ENCODE data around the gene PLEKHA8. TPM values are rescaled to one million over a fixed set of nuclear protein-coding genes. Genes with fewer than 3 reads are reported as not detected.

The PLEKHA8 gene
- total RNA-seq, 4 donors from 2014 or later, result 5.7 to 12.4 (median 7.2) TPM

DNA sequence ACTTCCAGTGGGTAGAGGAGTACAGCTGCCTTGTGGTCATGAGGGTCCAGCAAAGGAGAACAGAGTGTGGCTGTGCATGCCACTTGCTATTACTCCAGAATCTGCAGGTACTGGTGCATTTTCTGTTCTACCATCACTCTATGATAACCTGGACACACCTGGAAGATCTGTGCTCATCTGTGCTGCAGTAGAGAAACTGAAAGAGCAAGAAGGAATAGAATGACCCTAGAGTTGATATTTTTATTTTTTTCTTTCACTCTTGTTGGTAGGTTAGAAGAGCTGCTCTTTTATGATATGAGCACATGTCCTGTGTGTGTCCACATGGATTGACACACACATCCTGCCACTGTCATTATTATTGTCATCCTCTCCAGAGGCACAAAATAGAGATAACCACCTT lies 58.3 kb downstream of the PLEKHA8 start:
- TF ChIP-seq EP300 (IDR thresholded peaks at IDR 0.05) (no peak), POLR2AphosphoS5 (IDR thresholded peaks at IDR 0.05) (no peak), POLR2A (IDR thresholded peaks at IDR 0.05) (no peak)
- TF ChIP-seq, protein P1, sequence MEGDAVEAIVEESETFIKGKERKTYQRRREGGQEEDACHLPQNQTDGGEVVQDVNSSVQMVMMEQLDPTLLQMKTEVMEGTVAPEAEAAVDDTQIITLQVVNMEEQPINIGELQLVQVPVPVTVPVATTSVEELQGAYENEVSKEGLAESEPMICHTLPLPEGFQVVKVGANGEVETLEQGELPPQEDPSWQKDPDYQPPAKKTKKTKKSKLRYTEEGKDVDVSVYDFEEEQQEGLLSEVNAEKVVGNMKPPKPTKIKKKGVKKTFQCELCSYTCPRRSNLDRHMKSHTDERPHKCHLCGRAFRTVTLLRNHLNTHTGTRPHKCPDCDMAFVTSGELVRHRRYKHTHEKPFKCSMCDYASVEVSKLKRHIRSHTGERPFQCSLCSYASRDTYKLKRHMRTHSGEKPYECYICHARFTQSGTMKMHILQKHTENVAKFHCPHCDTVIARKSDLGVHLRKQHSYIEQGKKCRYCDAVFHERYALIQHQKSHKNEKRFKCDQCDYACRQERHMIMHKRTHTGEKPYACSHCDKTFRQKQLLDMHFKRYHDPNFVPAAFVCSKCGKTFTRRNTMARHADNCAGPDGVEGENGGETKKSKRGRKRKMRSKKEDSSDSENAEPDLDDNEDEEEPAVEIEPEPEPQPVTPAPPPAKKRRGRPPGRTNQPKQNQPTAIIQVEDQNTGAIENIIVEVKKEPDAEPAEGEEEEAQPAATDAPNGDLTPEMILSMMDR (IDR thresholded peaks at IDR 0.05), result no peak
- H3K27ac ChIP-seq, result no peak overlapping the region

DNA sequence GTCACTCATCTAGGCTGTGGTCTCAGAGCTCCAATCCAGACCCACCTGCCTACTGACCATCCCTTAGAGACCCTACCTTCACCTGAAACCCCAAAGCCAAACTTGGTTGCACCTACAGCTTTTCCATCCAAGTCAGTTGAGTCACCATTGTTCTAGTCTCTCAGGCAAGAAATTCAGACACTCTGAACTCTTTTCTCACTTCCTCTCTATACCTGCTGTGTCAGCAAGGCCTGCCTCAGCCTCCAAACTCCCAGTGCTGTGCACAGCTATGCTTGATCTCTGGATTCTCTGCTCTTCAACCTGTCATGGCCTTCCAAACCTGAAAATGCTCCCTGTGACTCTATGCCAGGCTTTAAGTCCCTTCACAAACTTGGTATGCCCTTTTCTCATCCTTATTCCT lies 59.2 kb downstream of the PLEKHA8 start:
- H3K36me3 ChIP-seq, result no peaks in the 10 kb centered on the region
- H3K4me3 ChIP-seq, result no peak overlapping the region
- no peaks in the 10 kb centered on the region for H3K27me3 ChIP-seq
- TF ChIP-seq POLR2AphosphoS5 (IDR thresholded peaks at IDR 0.05) (no peak), EP300 (IDR thresholded peaks at IDR 0.05) (no peak), POLR2A (IDR thresholded peaks at IDR 0.05) (no peak)
- TF ChIP-seq, protein P1 (IDR thresholded peaks at IDR 0.05), result no peak
- DNase-seq (ENCODE audit: low spot score in 2 of 2), result no peak
- no peak overlapping the region for H3K27ac ChIP-seq
- H3K9me3 ChIP-seq, result no peaks in the 10 kb centered on the region
- H3K4me1 ChIP-seq, result no peaks in the 10 kb centered on the region

More for the DNA sequence above, 58.3 kb downstream of the PLEKHA8 start:
- no peaks in the 10 kb centered on the region for H3K9me3 ChIP-seq
- H3K36me3 ChIP-seq, result no peaks in the 10 kb centered on the region
- H3K4me1 ChIP-seq, result no peaks in the 10 kb centered on the region
- DNase-seq (ENCODE audit: low spot score in 2 of 2), result no peak
- H3K27me3 ChIP-seq, result no peaks in the 10 kb centered on the region
- no peak overlapping the region for H3K4me3 ChIP-seq

DNA sequence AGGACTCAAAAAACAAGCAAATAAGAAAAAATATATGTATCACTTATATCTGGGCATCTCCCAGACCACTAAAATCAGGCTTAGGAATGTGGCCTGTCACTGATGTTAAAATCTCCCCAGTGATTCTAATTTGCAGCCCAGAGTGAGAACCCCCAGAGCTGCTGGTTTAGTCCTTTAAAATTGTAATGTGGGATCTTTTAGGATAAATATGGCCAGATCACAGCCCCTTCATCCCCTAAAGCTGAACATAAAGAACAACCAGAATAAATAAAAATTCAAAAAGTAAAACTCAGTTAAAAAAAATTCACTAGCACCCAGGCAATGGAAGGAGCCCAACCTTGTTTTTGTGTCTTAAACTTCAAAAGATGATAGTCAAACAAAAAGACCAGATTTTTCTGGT lies 60.1 kb downstream of the PLEKHA8 start:
- H3K36me3 ChIP-seq, result no peaks in the 10 kb centered on the region
- no peak overlapping the region for H3K27ac ChIP-seq
- no peak for TF ChIP-seq POLR2A (IDR thresholded peaks at IDR 0.05)
- TF ChIP-seq EP300 (IDR thresholded peaks at IDR 0.05), result no peak
- TF ChIP-seq, protein P1 (IDR thresholded peaks at IDR 0.05), result no peak
- TF ChIP-seq POLR2AphosphoS5 (IDR thresholded peaks at IDR 0.05), result no peak
- no peak overlapping the region for H3K4me3 ChIP-seq
- no peaks in the 10 kb centered on the region for H3K9me3 ChIP-seq
- no peaks in the 10 kb centered on the region for H3K4me1 ChIP-seq
- no peaks in the 10 kb centered on the region for H3K27me3 ChIP-seq
- no peak for DNase-seq (ENCODE audit: low spot score in 2 of 2)

DNA sequence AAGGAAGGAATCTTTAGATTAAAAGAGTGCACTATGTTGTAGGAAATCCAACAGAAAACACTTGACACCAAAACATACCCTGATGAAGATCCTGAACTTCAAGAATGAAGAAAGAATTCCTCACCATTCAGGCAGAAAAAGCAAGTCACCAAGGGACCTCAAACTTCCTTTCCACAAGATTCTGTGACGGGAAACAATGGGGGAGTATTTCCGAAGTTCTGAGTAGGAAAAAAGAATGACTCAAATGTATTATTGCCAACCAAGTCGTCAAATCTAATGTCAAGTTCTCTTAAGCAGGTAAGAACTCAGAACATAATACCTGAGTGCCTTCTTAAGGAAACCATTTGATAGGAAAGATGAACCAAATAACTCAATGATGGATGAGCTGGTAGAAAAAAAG lies 61.9 kb downstream of the PLEKHA8 start:
- H3K36me3 ChIP-seq, result no peaks in the 10 kb centered on the region
- H3K27me3 ChIP-seq, result no peaks in the 10 kb centered on the region
- H3K9me3 ChIP-seq, result no peaks in the 10 kb centered on the region
- H3K27ac ChIP-seq, result no peak overlapping the region
- no peaks in the 10 kb centered on the region for H3K4me1 ChIP-seq
- TF ChIP-seq, protein P1 (IDR thresholded peaks at IDR 0.05), result no peak
- TF ChIP-seq POLR2A (IDR thresholded peaks at IDR 0.05) (no peak), POLR2AphosphoS5 (IDR thresholded peaks at IDR 0.05) (no peak), EP300 (IDR thresholded peaks at IDR 0.05) (no peak)
- WGBS, result 73% methylated on average over 3 of the region's 3 CpGs
- no peak overlapping the region for H3K4me3 ChIP-seq
- no peak for DNase-seq (ENCODE audit: low spot score in 2 of 2)

DNA sequence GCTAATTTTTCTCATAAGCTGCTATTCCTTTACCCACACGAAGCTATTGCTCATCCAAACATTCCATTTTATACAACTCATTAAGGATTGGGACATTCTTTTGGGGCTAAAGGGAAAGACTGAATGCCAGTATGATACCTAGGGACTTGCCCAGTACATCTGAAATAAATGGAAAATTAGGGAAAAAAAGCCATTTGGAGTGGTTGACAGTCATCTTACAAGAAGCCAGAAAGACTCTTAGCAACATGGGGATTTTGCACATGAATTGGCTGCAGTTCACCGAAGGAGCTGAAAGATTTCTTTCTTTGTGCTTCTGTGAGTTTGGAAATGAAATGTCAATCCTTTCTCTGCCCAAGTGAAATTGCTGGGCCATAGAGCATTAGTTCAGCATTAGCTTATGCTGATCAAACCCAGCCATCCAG lies 63.3 kb downstream of the PLEKHA8 start:
- no peaks in the 10 kb centered on the region for H3K4me1 ChIP-seq
- no peaks in the 10 kb centered on the region for H3K27me3 ChIP-seq
- H3K9me3 ChIP-seq, result no peaks in the 10 kb centered on the region
- peak overlapping the region; percentile 41 for H3K27ac ChIP-seq
- TF ChIP-seq EP300 (IDR thresholded peaks at IDR 0.05) (no peak), POLR2A (IDR thresholded peaks at IDR 0.05) (no peak), POLR2AphosphoS5 (IDR thresholded peaks at IDR 0.05) (no peak)
- TF ChIP-seq, protein P1 (IDR thresholded peaks at IDR 0.05), result no peak
- no peaks in the 10 kb centered on the region for H3K36me3 ChIP-seq
- no peak for DNase-seq (ENCODE audit: low spot score in 2 of 2)
- H3K4me3 ChIP-seq, result no peak overlapping the region
- 47% methylated on average over 2 of the region's 2 CpGs for whole genome bisulfite sequencing

Data from suprapubic skin (tissue), 4 donors.